Mammary epithelial cell (primary cell): ENCODE measurements around the gene TSFM.

Source experiments
- CTCF ChIP-seq, 2 donors: IDR thresholded peaks in 1 of 2; conservative IDR thresholded peaks in 1 of 2; 2 replicates each; pipeline ENCODE4 v1.5.1; 2011 to 2012; ENCODE audit warnings: inconsistent platforms in 2 of 2, low read length in 2 of 2, mild to moderate bottlenecking in 2 of 2, control low read depth in 1 of 2, low read depth in 1 of 2; ENCODE audit not compliant: insufficient read depth in 1 of 2; ENCODE audit errors: extremely low read depth in 1 of 2
- EZH2 ChIP-seq: IDR thresholded peaks from 2 replicates; pipeline ENCODE4 v1.6.1; 2012; ENCODE audit warnings: low read length, inconsistent platforms, borderline replicate concordance

GRCh38 chr12:57733928-57734327 lies 48.7 kb upstream of the TSFM start:
- no peak for TF ChIP-seq CTCF (conservative IDR thresholded peaks at IDR 0.05 in 1 of 2, IDR thresholded peaks at IDR 0.05 in 1 of 2; ENCODE audit: extremely low read depth in 1 of 2, insufficient read depth in 1 of 2, low read depth in 1 of 2, low read length in 2 of 2)
- no peak for TF ChIP-seq EZH2
